OCI-LY7 (cell line): ENCODE measurements around the gene SDF4. TPM values are rescaled to one million over a fixed set of nuclear protein-coding genes. Genes with fewer than 3 reads are reported as not detected.

Experiments used
- BruUV-seq: library from RNA; stranded (reverse); fragments of 400-500 nt; replicated peaks from 2 replicates; lab custom pipeline; 2021; lab: Mats Ljungman, UMichigan
- CTCF ChIA-PET: fragments of 300-600 bp; sonication (Branson Sonifier 250); formaldehyde crosslinking; loops from one replicate; lab custom pipeline; 2022; ENCODE audit warnings: antibody characterized with exemption; ENCODE audit not compliant: unreplicated experiment; lab: Charles Lee
- POLR2A ChIA-PET: fragments of 300-600 bp; sonication (Branson Sonifier 250); formaldehyde crosslinking; loops from one replicate; lab custom pipeline; 2022; ENCODE audit warnings: antibody characterized with exemption; lab: Charles Lee
- DNase-seq: peaks from one replicate; pipeline ENCODE4 v3.0.0-alpha.2; 2015; ENCODE audit warnings: low spot score
- H2AFZ ChIP-seq: fragments of 200-600 bp; sonication (generic), shearing (Covaris generic); 2 replicates; pipeline ENCODE4 v1.6.1; 2014; ENCODE audit warnings: mild to moderate bottlenecking, antibody characterized with exemption, low read length, moderate library complexity
- H3K27ac ChIP-seq: fragments of 200-600 bp; sonication (generic); 2 replicates; pipeline ENCODE4 v1.5.1; 2014; ENCODE audit warnings: mixed run types, low read depth, mild to moderate bottlenecking, moderate library complexity, low read length, inconsistent platforms; ENCODE audit not compliant: poor library complexity, severe bottlenecking
- H3K36me3 ChIP-seq: fragments of 200-600 bp; sonication (generic); 2 replicates; pipeline ENCODE4 v1.6.1; 2014; ENCODE audit warnings: mild to moderate bottlenecking, antibody characterized with exemption, low read length, moderate library complexity, mixed read lengths; ENCODE audit not compliant: insufficient read depth
- H3K4me1 ChIP-seq: fragments of 200-600 bp; sonication (generic); 2 replicates; pipeline ENCODE4 v1.5.1; 2014; ENCODE audit warnings: mild to moderate bottlenecking, low read length; ENCODE audit not compliant: insufficient read depth, poor library complexity, severe bottlenecking
- H3K4me2 ChIP-seq: fragments of 200-600 bp; sonication (generic); 2 replicates; pipeline ENCODE4 v1.6.1; 2014; ENCODE audit warnings: mild to moderate bottlenecking, low read length
- H3K4me3 ChIP-seq: fragments of 200-600 bp; sonication (generic); 2 replicates; pipeline ENCODE4 v1.5.1; 2014; ENCODE audit warnings: mild to moderate bottlenecking, low read depth, low read length; ENCODE audit not compliant: poor library complexity, severe bottlenecking
- H3K79me2 ChIP-seq: fragments of 200-600 bp; sonication (generic); 2 replicates; pipeline ENCODE4 v1.6.1; 2016; ENCODE audit warnings: low read depth, mild to moderate bottlenecking, low read length, moderate library complexity, mixed read lengths; ENCODE audit not compliant: insufficient read depth
- H3K9me2 ChIP-seq: fragments of 200-600 bp; sonication (generic); 2 replicates; pipeline ENCODE4 v1.6.1; 2016; ENCODE audit warnings: mild to moderate bottlenecking, low read length, mixed read lengths; ENCODE audit not compliant: insufficient read depth
- H3K9me3 ChIP-seq: fragments of 200-600 bp; sonication (generic); 2 replicates; pipeline ENCODE4 v1.6.1; 2014; ENCODE audit warnings: mild to moderate bottlenecking, mixed run types, low read length, mixed read lengths
- H4K20me1 ChIP-seq: fragments of 200-600 bp; sonication (generic); 2 replicates; pipeline ENCODE4 v1.6.1; 2014; ENCODE audit warnings: mild to moderate bottlenecking, antibody characterized with exemption, low read length, moderate library complexity, mixed read lengths; ENCODE audit not compliant: insufficient read depth
- EZH2phosphoT487 ChIP-seq: fragments of 200-600 bp; sonication (generic); IDR thresholded peaks from 2 replicates; pipeline ENCODE4 v1.6.1; 2018; ENCODE audit warnings: low read depth, borderline replicate concordance, mild to moderate bottlenecking, mixed run types, antibody characterized with exemption, low read length, moderate library complexity, mixed read lengths
- intact Hi-C: fragments of 100-400 bp; cut with micrococcal nuclease; formaldehyde crosslinking; loops from one replicate; pipeline ENCODE4 v1.10.0; 2022; ENCODE audit not compliant: unreplicated experiment
- total RNA-seq, 2 experiments: library from RNA; depleted of rRNA in 1 of 2; stranded (reverse); fragments of >200 nt in 1 of 2; shearing (Covaris generic) in 1 of 2; gene quantifications; 2 replicates each; pipeline ENCODE4 v1.2.3, GENCODE V29; 2014 to 2022
- TF ChIP-seq, protein P1 (sequence below): fragments of 200-600 bp; sonication (generic); conservative IDR thresholded peaks from 2 replicates; pipeline ENCODE4 v1.5.1; 2014; ENCODE audit warnings: mild to moderate bottlenecking, antibody characterized with exemption, low read length, moderate library complexity, mixed read lengths

The SDF4 gene
- total RNA-seq, 2 experiments from 2014 or later: 47.7 to 85.7 TPM

DNA sequence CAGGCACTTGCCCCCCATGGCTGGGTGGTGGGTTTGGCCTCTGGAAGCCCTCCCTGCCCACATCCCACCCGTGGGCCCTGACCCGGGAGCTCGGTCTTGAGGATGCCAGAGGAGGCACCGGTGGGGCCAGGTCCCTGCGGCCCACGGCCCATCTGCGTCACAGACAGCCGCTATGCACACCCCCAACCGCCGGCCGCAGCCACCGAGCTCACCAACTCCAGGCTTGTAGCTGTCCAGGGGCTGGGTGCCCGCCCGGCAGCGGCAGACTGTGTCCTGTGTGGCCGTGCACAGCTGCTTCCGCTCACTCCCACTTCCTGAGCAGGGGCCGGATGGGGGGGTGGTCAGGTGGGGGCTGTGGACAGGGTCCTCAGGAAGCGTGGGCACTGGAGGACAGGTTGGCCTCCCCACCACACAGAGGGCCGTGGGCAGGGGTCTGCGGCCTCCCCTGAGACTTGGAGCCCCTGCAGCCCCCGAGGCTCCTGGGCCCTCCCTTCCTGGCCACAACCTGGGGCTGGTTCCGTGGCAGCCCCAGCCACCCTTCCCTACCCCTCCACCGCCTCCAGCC is 18.9 kb downstream of the SDF4 start:
- Histone ChIP-seq H2AFZ (no peak overlapping the region), H3K79me2 (no peaks in the 10 kb centered on the region), H3K4me1 (no peaks in the 10 kb centered on the region), H3K9me2 (no peaks in the 10 kb centered on the region), H3K9me3 (no peaks in the 10 kb centered on the region), H3K4me2 (no peak overlapping the region), H4K20me1 (no peaks in the 10 kb centered on the region), H3K36me3 (peaks cover 16% of the 10 kb centered on the region), H3K27ac (no peak overlapping the region), H3K4me3 (no peak overlapping the region)
- intact Hi-C loops: loop anchor here (2.0 kb wide), 1 partner anchor 90 kb away; no protein-coding TSS in a partner anchor
- TF ChIP-seq, protein P1, sequence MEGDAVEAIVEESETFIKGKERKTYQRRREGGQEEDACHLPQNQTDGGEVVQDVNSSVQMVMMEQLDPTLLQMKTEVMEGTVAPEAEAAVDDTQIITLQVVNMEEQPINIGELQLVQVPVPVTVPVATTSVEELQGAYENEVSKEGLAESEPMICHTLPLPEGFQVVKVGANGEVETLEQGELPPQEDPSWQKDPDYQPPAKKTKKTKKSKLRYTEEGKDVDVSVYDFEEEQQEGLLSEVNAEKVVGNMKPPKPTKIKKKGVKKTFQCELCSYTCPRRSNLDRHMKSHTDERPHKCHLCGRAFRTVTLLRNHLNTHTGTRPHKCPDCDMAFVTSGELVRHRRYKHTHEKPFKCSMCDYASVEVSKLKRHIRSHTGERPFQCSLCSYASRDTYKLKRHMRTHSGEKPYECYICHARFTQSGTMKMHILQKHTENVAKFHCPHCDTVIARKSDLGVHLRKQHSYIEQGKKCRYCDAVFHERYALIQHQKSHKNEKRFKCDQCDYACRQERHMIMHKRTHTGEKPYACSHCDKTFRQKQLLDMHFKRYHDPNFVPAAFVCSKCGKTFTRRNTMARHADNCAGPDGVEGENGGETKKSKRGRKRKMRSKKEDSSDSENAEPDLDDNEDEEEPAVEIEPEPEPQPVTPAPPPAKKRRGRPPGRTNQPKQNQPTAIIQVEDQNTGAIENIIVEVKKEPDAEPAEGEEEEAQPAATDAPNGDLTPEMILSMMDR: no peak
- TF ChIP-seq EZH2phosphoT487: no peak
- DNase-seq: no peak
- BruUV-seq: no TSS peak
- ChIA-PET POLR2A (no interaction called here), CTCF (interaction anchor here (0.6 kb wide), 1 partner anchor 165 kb away, joined by 3 read pairs; no protein-coding TSS in a partner anchor)

DNA sequence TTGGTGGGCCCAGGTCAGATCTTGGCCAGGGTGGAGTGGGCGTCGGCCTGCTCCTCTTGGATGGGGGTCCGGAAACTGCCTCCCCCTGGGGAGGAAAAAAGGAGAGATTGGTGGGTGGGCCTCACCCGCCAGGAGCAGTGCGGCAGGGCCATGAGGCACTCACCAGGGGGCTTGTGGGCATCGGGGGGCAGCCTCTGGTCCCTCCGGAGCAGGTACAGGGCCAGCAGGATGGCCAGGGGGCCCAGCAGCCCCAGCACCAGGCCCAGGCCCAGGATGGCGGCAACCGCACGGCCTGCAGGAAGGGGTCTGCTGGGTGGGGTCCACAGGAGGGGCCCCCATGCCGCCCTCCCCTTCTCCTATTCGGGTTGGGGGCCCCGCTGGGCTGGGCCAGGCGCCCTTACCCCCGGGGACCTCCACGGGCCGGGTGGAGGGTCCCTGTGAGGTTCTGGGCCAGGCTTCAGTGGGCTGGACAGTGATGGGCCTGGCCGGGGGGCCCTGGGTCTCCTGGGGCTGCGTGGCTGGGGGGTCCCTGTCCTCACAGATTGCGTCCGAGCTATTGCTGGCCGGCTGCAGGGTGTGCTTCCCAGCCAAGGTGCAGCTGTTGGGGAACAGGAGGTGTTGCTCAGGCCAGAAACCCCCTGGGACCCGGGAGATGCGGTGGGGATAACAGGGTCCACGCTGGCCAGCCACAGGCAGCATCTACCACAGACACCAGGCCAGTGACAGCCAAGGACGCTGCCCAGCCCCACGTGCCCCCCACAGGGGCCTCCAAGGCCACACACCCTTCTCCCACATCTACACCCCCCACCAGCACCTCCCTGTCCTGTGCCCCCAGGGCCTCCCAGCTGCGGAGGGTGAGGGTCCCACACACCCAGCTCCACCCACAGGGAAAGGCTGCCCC is 20.0 kb downstream of the SDF4 start:
- H3K79me2 ChIP-seq: no peaks in the 10 kb centered on the region
- BruUV-seq: no TSS peak
- H3K27ac ChIP-seq: no peak overlapping the region
- no peak for TF ChIP-seq EZH2phosphoT487
- TF ChIP-seq, protein P1: no peak
- no peak overlapping the region for H2AFZ ChIP-seq
- POLR2A ChIA-PET: no interaction called here
- no peaks in the 10 kb centered on the region for H3K9me3 ChIP-seq
- H3K9me2 ChIP-seq: no peaks in the 10 kb centered on the region
- intact Hi-C loops: loop anchor here (2.0 kb wide), 1 partner anchor 89 kb away; no protein-coding TSS in a partner anchor
- H3K4me1 ChIP-seq: peaks cover 2% of the 10 kb centered on the region
- H3K4me2 ChIP-seq: no peak overlapping the region
- no peak for DNase-seq
- CTCF ChIA-PET: no interaction called here
- H3K36me3 ChIP-seq: peaks cover 5% of the 10 kb centered on the region
- no peak overlapping the region for H3K4me3 ChIP-seq
- no peaks in the 10 kb centered on the region for H4K20me1 ChIP-seq
